Thymus (tissue), 11 donors: ENCODE data around the gene OR4K5. TPM values are rescaled to one million over a fixed set of nuclear protein-coding genes. Genes with fewer than 3 reads are reported as not detected.
"Not testable (repeated sequence)": the region's sequence is repeated elsewhere in the genome, so short reads cannot be mapped to it uniquely, and the experiment has no call there.

ENCODE experiments used
- DNase-seq, 9 donors: peaks; one replicate each; pipeline ENCODE4 v3.0.0-alpha.2; 2013; ENCODE audit warnings: low spot score in 9 of 9, low read depth in 6 of 9, missing footprints in 1 of 9
- H3K27ac ChIP-seq, 2 donors: one replicate each; pipeline ENCODE4 v1.5.1; 2013; ENCODE audit warnings: control low read depth in 1 of 2, low read depth in 1 of 2, low read length in 1 of 2, mild to moderate bottlenecking in 1 of 2, moderate library complexity in 1 of 2
- H3K27me3 ChIP-seq, 2 donors: one replicate each; pipeline ENCODE4 v1.5.1; 2013; ENCODE audit warnings: low read length in 1 of 2; ENCODE audit not compliant: control insufficient read depth in 2 of 2, insufficient read depth in 1 of 2
- H3K36me3 ChIP-seq, 2 donors: one replicate each; pipeline ENCODE4 v1.5.1; 2013; ENCODE audit warnings: low read length in 1 of 2, mild to moderate bottlenecking in 1 of 2, moderate library complexity in 1 of 2; ENCODE audit not compliant: control insufficient read depth in 2 of 2, insufficient read depth in 2 of 2
- H3K4me1 ChIP-seq, 2 donors: one replicate each; pipeline ENCODE4 v1.5.1; 2013; ENCODE audit warnings: low read length in 2 of 2; ENCODE audit not compliant: control insufficient read depth in 2 of 2, insufficient read depth in 2 of 2
- H3K4me3 ChIP-seq, 2 donors: one replicate each; pipeline ENCODE4 v1.5.1; 2013; ENCODE audit warnings: low read length in 2 of 2, control low read depth in 1 of 2, mild to moderate bottlenecking in 1 of 2
- H3K9me3 ChIP-seq, 2 donors: one replicate each; pipeline ENCODE4 v1.5.1; 2013; ENCODE audit warnings: low read length in 1 of 2, mild to moderate bottlenecking in 1 of 2; ENCODE audit not compliant: control insufficient read depth in 2 of 2, insufficient read depth in 1 of 2
- WGBS: extraction: QIAGEN DNeasy Blood & Tissue Kit; methylation state at CpG from one replicate; pipeline ENCODE4 v1.1.7; 2013; 5-methylcytosine and 5-hydroxymethylcytosine counted together
- polyA plus RNA-seq: library from polyadenylated mRNA; stranded (reverse); fragments of 200-250 nt; gene quantifications from one replicate; pipeline ENCODE4 v1.2.3, GENCODE V29; 2013
- total RNA-seq: library from RNA; stranded (reverse); fragments of 120-200 nt; gene quantifications from one replicate; pipeline ENCODE4 v1.2.4, GENCODE V29; 2013
- donor health status: healthy.

OR4K5 gene
- total and polyA plus RNA-seq, 2 donors = not detected

GRCh38 chr14:19917243-19917642, 3.2 kb upstream of the OR4K5 start:
- Histone ChIP-seq H3K27ac (no peak overlapping the region), H3K27me3 (no peaks in the 10 kb centered on the region), H3K4me1 (no peaks in the 10 kb centered on the region), H3K9me3 (peaks cover 0 to 3% of the 10 kb centered on the region in 2 donors), H3K36me3 (no peaks in the 10 kb centered on the region), H3K4me3 (no peak overlapping the region)
- no peak for DNase-seq
- 77% methylated on average over 3 of the region's 3 CpGs for WGBS

- peaks cover 0 to 3% of the 10 kb centered on the region in 2 donors for H3K9me3 ChIP-seq
- H3K4me1 ChIP-seq = no peaks in the 10 kb centered on the region
- H3K27ac ChIP-seq = no peak overlapping the region
- 65% methylated on average over 1 of the region's 1 CpG for WGBS
- no peak for DNase-seq
- H3K27me3 ChIP-seq = no peaks in the 10 kb centered on the region
- no peaks in the 10 kb centered on the region for H3K36me3 ChIP-seq
- H3K4me3 ChIP-seq = no peak overlapping the region
Measured at GRCh38 chr14:19917955-19918518, 2.4 kb upstream of the OR4K5 start.

DNA sequence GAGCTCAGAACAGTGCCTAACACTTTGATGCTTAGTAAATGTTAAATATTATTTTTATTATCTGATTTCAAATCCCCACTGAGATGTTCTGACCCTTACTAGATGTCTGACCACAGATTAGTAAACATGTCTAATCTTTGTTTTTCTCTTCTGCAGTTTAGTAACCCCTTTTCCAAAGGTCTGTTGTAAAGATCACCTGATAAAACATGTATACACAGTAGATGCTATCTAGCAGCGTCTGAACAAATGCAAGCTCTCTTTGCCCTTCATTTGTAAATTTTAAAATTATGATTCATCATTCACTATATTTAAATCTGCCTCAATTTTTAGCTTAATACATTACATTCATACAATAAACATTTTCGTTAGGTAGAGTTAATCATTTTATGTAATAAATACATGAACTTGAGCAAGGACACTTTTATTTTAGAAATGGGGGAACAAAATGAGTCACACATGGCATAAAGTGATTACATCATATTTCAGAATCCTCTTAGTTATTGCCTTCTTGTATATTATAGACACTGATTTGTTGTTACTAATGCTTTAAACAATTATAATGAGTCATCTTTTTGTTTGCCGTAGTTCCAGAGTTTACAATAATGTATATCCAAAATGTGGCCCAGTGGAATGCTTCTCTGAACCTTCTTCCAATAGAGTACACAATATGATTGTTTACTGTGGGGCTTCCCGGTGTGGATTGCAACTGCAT, 1.7 kb upstream of the OR4K5 start:
- H3K27ac ChIP-seq = no peak overlapping the region
- DNase-seq = no peak
- 62% methylated on average over 4 of the region's 4 CpGs for WGBS
- H3K36me3 ChIP-seq = no peaks in the 10 kb centered on the region
- no peaks in the 10 kb centered on the region for H3K4me1 ChIP-seq
- H3K4me3 ChIP-seq = no peak overlapping the region
- no peaks in the 10 kb centered on the region for H3K27me3 ChIP-seq
- peaks cover 0 to 3% of the 10 kb centered on the region in 2 donors for H3K9me3 ChIP-seq

GRCh38 chr14:19930617-19931016, 10.2 kb downstream of the OR4K5 start, which contains the start of gene OR4K1:
Gene OR4K1, plus strand, starts transcription at chr14:19930917. Its CDS starts 4,750 bp downstream, at chr14:19935667.
- no peaks in the 10 kb centered on the region for H3K4me1 ChIP-seq
- no peaks in the 10 kb centered on the region for H3K9me3 ChIP-seq
- 66% methylated on average over 3 of the region's 3 CpGs for WGBS
- H3K27ac ChIP-seq = no peak within 1 kb of the TSS
- no peaks in the 10 kb centered on the region for H3K36me3 ChIP-seq
- DNase-seq = no peak
- H3K27me3 ChIP-seq = no peaks in the 10 kb centered on the region
- H3K4me3 ChIP-seq = no peak within 1 kb of the TSS

GRCh38 chr14:19941668-19942067, 21.3 kb downstream of the OR4K5 start:
- no peaks in the 10 kb centered on the region for H3K36me3 ChIP-seq
- no peaks in the 10 kb centered on the region for H3K27me3 ChIP-seq
- WGBS = 98% methylated on average over 1 of the region's 1 CpG
- no peak overlapping the region for H3K27ac ChIP-seq
- DNase-seq = no peak
- H3K4me3 ChIP-seq = no peak overlapping the region
- H3K9me3 ChIP-seq = no peaks in the 10 kb centered on the region
- no peaks in the 10 kb centered on the region for H3K4me1 ChIP-seq

DNA sequence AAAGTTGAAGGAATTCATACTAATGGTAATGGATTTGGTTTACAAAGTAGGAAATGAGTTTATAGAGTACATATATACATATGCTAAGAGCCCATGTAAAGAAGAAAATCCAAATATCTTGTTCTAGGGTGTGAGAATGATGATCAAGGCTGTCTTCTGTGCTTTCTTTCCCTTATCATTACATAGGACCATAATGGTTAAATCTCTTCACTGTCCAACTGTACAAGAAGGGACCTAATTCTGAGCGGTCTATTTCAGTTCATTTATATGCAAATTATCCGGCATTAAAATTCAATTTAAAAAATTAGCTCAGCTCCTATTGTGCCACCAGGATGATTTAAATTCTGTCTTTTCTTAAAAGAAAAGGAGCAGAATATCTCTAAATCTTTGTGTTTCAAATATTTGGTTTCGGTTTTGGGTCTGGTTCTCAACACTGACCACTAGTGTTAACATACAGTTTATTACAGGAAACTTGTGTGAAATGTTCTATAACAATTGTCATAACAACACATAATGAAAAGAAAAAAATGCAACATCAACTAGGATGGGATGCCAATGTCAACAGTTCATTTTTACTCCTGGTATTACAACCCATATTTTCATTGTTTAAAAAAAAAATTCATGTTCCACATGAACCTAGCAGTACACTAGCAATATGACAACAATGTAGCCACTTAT, 27.1 kb downstream of the OR4K5 start:
- no peak overlapping the region for H3K27ac ChIP-seq
- H3K9me3 ChIP-seq = no peaks in the 10 kb centered on the region
- H3K4me3 ChIP-seq = no peak overlapping the region
- DNase-seq = no peak
- WGBS = 87% methylated on average over 3 of the region's 3 CpGs
- no peaks in the 10 kb centered on the region for H3K4me1 ChIP-seq
- no peaks in the 10 kb centered on the region for H3K36me3 ChIP-seq
- H3K27me3 ChIP-seq = no peaks in the 10 kb centered on the region

- H3K27ac ChIP-seq = no peak overlapping the region
- no peak overlapping the region for H3K4me3 ChIP-seq
- no peaks in the 10 kb centered on the region for H3K27me3 ChIP-seq
- H3K36me3 ChIP-seq = no peaks in the 10 kb centered on the region
- H3K9me3 ChIP-seq = no peaks in the 10 kb centered on the region
- DNase-seq = no peak
- H3K4me1 ChIP-seq = no peaks in the 10 kb centered on the region
- 86% methylated on average over 2 of the region's 2 CpGs for WGBS
Measured at GRCh38 chr14:19949218-19949617, 28.8 kb downstream of the OR4K5 start.

DNA sequence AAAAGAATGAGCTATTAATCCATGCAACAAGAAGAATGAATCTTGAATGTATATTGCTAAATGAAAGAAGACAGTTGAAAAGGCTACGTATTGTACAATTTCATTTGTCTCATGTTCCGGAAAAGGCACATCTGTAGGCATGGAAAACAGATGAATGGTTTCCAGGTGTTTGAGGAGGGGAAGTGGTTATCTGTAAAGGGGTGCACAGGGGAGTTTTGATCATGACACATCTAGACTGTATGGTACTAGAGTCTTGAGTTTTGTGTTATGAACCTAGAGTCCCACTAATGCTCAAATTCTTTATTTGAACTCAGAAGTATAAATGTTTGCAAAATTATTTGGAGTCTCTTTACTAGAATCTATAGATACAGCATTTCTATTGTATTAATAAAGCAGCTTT, 49.3 kb downstream of the OR4K5 start:
- WGBS = 54% methylated on average over 2 of the region's 2 CpGs

More for the DNA sequence above, 49.3 kb downstream of the OR4K5 start:
- not testable (repeated sequence) for H3K9me3 ChIP-seq, DNase-seq, H3K4me1 ChIP-seq, H3K27ac ChIP-seq, H3K27me3 ChIP-seq, H3K36me3 ChIP-seq, H3K4me3 ChIP-seq
